ENCODE results near the gene ARMC2. TPM values are rescaled to one million over a fixed set of nuclear protein-coding genes. Genes with fewer than 3 reads are reported as not detected.

The ARMC2 gene
- total RNA-seq, 4 donors from 2014 or later = 3.1 to 11.1 (median 5.7) TPM

GRCh38 chr6:108937170-108937569 is 88.9 kb downstream of the ARMC2 start:
- no peaks in the 10 kb centered on the region for H3K27me3 ChIP-seq
- no peak overlapping the region for H3K27ac ChIP-seq

GRCh38 chr6:108940741-108941140 is 92.5 kb downstream of the ARMC2 start:
- H3K27me3 ChIP-seq = no peaks in the 10 kb centered on the region
- DNase-seq (ENCODE audit: low spot score in 2 of 2) = no peak
- H3K9me3 ChIP-seq = no peaks in the 10 kb centered on the region
- H3K4me1 ChIP-seq = peaks cover 0 to 29% (median 13%) of the 10 kb centered on the region in 4 donors
- no peak for TF ChIP-seq CTCF (IDR thresholded peaks at IDR 0.05)
- no peak for TF ChIP-seq EP300 (IDR thresholded peaks at IDR 0.05)
- TF ChIP-seq POLR2A (IDR thresholded peaks at IDR 0.05) = no peak
- no peak overlapping the region for H3K4me3 ChIP-seq
- no peak overlapping the region for H3K27ac ChIP-seq
- no peaks in the 10 kb centered on the region for H3K36me3 ChIP-seq
- WGBS, 2 donors = 93 to 95% methylated on average over 5 of the region's 5 CpGs

More at GRCh38 chr6:108937170-108937569, 88.9 kb downstream of the ARMC2 start:
- Histone ChIP-seq H3K4me3 (no peak overlapping the region), H3K4me1 (peaks cover 0 to 6% (median 0%) of the 10 kb centered on the region in 4 donors), H3K9me3 (no peaks in the 10 kb centered on the region), H3K36me3 (no peaks in the 10 kb centered on the region)
- no peak for TF ChIP-seq POLR2A (IDR thresholded peaks at IDR 0.05)
- TF ChIP-seq CTCF (IDR thresholded peaks at IDR 0.05) = no peak
- no peak for TF ChIP-seq EP300 (IDR thresholded peaks at IDR 0.05)
- DNase-seq (ENCODE audit: low spot score in 2 of 2) = no peak
- WGBS, 2 donors = 100% methylated on average over 1 of the region's 1 CpG

- Histone ChIP-seq H3K27me3 (no peaks in the 10 kb centered on the region), H3K4me3 (no peak overlapping the region), H3K4me1 (peaks cover 0 to 35% (median 16%) of the 10 kb centered on the region in 4 donors), H3K9me3 (no peaks in the 10 kb centered on the region), H3K36me3 (no peaks in the 10 kb centered on the region), H3K27ac (no peak overlapping the region)
- no peak for DNase-seq (ENCODE audit: low spot score in 2 of 2)
- WGBS, 2 donors = 96 to 97% methylated on average over 1 of the region's 1 CpG
- TF ChIP-seq POLR2A (IDR thresholded peaks at IDR 0.05) (no peak), EP300 (IDR thresholded peaks at IDR 0.05) (no peak), CTCF (IDR thresholded peaks at IDR 0.05) (no peak)
Observed at GRCh38 chr6:108941281-108941680, 93.1 kb downstream of the ARMC2 start.

GRCh38 chr6:108941859-108942258 is 93.6 kb downstream of the ARMC2 start:
- Histone ChIP-seq H3K36me3 (no peaks in the 10 kb centered on the region), H3K4me3 (no peak overlapping the region), H3K27ac (no peak overlapping the region), H3K9me3 (no peaks in the 10 kb centered on the region), H3K27me3 (no peaks in the 10 kb centered on the region), H3K4me1 (peaks cover 0 to 40% (median 21%) of the 10 kb centered on the region in 4 donors)
- no peak for DNase-seq (ENCODE audit: low spot score in 2 of 2)
- no peak for TF ChIP-seq EP300 (IDR thresholded peaks at IDR 0.05)
- TF ChIP-seq POLR2A (IDR thresholded peaks at IDR 0.05) = no peak
- TF ChIP-seq CTCF (IDR thresholded peaks at IDR 0.05) = no peak
- 48 to 53% methylated on average over 2 of the region's 2 CpGs for WGBS, 2 donors

GRCh38 chr6:108942556-108943492 is 94.6 kb downstream of the ARMC2 start:
- no peaks in the 10 kb centered on the region for H3K27me3 ChIP-seq
- no peak for TF ChIP-seq POLR2A (IDR thresholded peaks at IDR 0.05)
- TF ChIP-seq CTCF (IDR thresholded peaks at IDR 0.05) = no peak
- no peak for TF ChIP-seq EP300 (IDR thresholded peaks at IDR 0.05)
- peaks cover 0 to 50% (median 31%) of the 10 kb centered on the region in 4 donors for H3K4me1 ChIP-seq
- H3K27ac ChIP-seq = peak overlapping the region in 2 of 4 donors; percentile 92 to 93
- 75 to 77% methylated on average over 9 of the region's 9 CpGs for WGBS, 2 donors
- H3K36me3 ChIP-seq = no peaks in the 10 kb centered on the region
- no peak overlapping the region for H3K4me3 ChIP-seq
- no peaks in the 10 kb centered on the region for H3K9me3 ChIP-seq
- no peak for DNase-seq (ENCODE audit: low spot score in 2 of 2)

Measured in tibial nerve (tissue), 4 donors.